GM19240 (cell line): ENCODE measurements around the gene ABCA1.

Experiments
- DNase-seq: peaks from one replicate; pipeline ENCODE4 v3.0.0; 2011; ENCODE audit warnings: low spot score; ENCODE audit not compliant: insufficient read length

ABCA1 gene

DNA sequence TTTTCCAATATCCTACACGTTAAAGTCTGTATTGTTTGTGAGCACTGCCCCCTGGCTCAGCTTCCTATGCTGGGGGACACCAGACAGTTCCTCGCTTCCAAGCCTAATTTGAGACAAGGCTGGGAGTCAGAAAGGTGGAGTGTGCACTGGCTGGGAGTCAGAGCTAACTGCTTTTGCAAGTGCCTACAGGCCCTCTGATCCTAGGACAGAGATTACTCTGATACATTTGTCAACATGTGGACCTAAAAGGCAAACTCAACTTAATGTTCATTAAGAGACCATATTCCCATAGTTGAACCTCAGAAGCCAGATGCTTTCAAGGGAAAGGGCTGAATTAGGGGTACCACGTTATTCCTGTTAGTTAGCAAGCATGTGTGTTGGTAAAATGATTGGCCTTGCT is 83.2 kb downstream of the ABCA1 start:
- no peak for DNase-seq

DNA sequence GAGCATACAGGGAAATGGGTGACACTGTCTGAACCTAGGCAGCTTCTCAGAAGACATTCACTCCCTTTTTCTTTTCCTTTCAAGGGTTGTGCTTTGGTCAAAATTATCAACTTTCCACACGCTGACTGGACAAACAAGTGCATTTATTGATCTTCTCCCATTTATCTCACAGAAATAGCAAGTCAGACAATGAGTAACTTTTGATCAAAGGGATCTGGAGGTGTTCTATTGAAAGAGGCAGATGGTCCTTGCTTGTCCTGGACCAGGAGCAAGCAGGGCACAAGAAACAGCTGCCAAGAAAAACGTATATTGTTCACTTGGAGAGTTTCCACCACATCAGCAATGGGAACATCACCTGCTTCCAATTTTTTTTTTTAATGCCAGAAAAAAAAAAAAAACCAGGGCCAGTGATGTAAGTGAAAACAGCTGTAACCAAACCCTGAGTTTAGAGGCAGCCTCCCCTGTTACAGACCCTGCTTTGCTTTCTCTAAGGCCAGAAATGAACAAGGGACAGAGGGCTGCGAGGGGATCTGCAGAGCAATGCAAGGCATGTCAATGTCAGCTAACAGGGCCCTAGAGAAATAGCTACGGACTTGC is 84.2 kb downstream of the ABCA1 start:
- DNase-seq: no peak

DNA sequence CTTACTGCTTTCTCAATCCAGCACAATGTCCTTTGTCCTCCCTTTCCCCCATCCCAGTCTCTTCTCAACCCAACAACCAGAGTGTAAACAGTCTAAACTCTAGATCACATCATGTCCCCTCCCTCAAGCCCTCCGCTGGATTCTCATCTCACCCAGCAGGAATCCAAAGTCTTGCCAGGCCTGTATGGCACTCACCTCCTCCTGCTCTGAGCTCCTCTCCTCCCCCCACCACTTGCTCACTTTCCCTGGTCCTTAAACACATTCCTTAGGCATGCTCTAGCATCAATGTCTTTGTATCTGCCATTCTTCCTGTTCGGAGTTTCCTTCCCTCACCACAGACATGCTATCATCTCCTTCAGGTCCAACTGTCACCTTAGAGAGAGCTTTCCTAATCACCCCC is 85.3 kb downstream of the ABCA1 start:
- no peak for DNase-seq

DNA sequence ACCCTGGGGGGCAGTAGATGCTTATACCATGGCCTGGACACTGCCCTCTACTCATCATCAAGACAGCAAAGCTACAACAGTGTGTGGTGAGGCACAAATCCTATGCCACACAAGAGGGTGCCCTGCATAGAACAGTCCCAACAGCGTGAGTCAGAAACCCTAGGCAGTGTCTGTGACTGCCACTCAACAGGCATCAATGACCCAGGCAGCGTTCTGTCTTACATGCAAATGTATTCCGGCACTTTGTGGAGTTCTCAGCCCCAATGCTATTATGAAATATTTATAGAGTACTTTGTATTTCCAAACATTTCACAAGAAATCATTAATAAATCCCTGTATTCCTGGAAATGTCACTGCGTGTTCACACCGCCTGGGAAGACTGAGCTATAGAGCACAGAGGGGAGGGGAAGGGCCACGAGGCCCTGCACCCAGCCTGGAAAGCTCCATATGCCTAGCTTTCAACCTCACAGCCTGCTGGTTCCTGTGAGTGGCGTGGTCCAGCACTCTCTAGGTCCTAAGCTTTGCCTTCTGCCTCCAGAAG is 86.3 kb downstream of the ABCA1 start:
- DNase-seq: no peak

DNA sequence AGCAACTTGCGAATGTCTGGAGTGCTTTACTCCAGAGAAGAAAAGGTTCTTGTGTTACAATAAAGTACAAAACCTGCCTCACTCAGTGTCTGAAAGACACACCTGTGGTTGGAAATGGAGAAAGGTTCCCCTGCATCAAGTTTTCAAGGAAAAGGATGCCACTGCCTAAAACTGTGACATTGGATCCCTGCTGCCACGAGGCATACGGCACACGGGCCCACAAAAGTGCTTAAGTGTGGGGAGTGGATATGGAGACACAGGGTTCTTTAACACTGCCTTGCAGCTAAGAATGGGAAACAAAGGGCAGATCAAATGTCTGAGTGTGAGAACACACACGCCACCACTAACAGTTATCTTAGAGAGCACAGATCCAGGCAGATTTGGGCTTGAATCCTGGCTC is 89.0 kb downstream of the ABCA1 start:
- DNase-seq: no peak

DNA sequence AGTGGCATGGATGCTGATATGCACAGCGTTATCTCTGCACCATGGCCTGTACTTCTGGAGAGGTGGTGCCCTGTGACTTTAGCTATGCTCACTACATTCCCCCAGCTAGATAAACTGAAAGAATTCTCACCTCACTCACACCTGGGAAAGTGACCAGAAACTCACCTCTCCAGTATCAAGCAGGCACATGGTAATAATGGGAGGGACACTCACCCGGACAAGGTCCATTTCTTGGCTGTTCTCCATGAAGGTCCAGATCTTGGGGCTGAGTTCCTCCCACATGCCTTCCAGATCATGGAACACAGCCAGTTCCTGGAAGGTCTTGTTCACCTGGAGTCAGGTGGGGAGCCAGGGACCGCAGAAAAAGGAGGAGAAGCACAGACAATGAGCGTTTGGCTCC is 91.2 kb downstream of the ABCA1 start:
- no peak for DNase-seq

DNA sequence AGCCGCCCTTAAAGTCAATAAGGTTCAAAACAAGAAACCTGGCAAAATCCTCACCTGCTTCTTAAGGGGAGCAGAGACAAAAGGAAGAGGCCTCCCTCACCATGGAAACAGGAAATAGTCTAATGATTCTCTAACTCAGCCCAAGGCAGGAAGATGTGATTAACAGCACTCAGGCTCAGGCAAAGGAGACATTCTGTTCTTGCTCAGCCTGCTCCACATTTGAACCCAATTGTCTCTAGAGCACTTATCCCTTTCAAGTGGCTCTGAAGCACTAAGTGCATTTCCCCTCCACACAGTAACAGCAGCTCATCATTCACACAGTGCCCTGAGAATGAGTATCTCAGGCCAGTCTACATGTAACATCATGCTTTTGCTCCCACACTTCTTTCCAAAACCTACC is 91.7 kb downstream of the ABCA1 start:
- DNase-seq: no peak

DNA sequence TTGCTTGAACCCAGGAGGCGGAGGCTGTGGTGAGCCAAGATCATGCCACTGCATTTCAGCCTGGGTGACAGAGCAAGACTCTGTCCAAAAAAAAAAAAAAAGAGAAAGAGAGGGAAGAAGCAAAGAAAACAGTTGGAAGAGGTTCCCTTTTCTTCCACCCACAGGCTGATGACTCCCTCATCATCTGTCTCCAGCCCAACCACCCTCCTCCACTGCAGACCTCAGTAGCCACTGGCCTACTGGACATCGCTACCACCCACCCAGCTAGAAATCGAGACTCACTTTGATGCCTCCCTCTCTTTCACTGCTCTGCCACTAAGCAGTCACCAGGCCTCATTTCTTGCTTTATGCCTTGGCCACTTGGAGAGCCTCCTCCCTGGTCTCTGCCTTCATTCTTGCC is 92.8 kb downstream of the ABCA1 start:
- DNase-seq: no peak

DNA sequence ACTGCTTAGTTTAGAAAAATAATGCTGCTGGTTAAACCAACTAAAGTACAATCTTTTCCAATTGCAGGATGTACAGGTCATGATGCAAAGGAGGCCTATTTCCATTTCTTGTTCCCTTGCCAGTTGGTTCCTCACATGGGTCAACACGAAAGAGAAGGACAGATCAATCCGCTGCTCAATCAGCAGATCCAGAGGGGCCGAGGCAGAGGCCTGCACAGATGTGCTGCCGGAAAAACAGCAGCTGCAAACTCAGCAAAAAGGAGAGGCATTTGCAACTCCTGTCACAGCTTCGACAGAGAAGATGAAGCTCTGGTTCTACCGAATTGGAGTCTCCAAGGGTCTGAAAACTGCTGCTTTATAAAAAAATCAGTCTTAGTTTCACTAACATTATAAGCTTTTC is 94.3 kb downstream of the ABCA1 start:
- DNase-seq: no peak

DNA sequence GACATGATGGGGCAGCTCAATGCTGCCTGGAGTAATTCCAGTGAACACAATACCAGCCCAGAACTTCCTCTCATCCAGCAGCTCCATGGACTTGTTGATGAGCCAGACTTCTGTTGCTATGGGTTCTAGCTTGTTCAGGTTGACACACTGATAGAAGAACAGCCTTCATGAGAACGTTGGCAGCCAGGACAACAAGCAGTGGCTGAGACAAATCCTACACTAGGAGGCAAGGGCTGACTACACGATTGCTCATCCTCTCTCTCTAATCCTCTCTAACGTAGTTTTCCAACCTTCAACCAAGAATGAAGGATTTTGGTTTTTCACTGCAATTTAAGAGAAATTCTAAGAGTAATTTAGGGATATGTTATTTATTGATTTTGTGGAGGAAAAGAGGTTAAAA is 96.3 kb downstream of the ABCA1 start:
- DNase-seq: no peak

DNA sequence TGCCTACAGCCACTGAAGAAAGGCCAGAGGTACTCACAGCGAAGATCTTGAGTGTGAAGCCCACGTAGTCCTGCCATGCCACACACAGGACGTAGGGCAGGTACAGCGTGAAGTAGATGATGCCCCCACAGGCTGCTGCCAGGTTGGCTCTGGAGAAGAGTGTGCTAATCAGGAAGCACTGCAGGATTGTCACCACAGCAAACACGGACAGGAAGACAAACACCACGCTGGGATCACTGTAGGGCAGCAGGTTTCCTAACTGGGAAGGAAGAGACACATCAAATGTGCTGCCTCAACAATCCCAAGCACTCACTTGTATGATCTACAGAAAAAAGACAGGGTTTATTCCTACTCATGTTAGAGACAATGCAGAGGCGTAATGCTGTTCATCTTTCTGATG is 101.0 kb downstream of the ABCA1 start:
- no peak for DNase-seq

DNA sequence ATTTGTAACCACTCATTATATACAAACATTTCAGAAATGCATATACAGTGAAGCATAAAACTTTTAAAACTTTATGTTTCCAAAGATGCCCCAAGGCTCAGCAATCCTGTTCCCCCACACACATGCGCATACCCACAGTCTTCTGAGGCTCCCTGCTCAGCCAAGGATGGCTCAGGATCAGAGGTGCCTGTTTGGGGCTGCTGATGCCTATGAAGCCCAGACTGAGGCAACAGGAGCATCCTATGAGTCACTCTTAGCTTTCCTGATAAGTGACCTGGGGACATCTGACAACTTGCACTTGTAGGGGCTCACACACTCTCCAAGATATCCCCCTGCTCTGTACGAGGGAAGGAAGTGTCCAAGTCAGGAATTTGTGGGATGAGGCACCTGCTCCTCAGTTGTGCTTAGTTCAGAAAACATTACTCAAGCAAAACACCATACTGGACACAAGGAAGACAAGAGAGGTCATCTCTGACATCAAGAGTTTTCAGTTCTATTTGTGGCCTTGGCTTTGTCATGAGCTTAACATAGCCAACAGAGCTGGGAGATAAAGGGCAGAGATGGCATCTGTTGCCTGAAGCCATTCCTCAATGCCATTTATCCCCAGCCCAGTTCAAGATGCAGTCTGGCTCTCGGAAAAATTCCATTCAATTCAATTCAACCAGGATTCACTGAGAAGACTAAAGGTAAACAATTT is 101.7 kb downstream of the ABCA1 start:
- DNase-seq: no peak

DNA sequence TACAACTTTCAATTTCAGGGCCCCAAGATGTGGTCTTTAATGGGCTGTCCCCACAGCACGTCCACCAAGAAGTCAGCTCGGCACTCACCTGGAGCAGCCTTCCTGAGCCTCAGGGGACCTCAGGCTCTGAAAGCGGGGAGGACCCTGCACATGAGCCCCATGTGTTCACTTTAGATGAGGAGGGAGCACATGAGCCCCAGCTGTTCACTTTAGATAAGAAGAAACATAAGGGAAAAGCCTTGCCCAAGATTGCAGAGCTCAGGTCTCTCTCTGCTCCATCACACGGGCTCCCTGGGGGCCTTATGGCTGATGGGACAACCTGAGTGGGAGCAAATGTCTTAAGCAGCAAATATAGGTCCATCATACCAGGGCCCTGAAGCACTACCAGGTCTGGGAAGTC is 107.6 kb downstream of the ABCA1 start:
- DNase-seq: no peak

DNA sequence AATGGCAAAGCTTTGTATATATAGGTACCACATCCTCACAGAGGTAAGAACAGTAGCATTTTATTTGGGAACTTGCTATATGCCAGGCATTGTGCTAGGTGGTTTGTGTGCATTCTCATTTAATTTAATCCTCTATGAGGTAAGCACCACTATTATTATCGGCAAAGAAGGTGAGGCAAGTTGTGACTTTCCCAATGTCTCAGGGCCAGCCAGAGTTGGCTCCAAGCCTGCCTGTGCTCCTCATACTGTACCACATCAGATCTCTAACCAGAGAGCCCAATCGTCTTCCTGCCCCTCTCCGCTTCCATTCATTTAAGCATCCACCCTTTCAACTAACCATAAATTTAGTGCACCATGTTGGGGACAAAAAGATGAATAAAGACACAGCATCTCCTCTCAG is 108.9 kb downstream of the ABCA1 start:
- no peak for DNase-seq

DNA sequence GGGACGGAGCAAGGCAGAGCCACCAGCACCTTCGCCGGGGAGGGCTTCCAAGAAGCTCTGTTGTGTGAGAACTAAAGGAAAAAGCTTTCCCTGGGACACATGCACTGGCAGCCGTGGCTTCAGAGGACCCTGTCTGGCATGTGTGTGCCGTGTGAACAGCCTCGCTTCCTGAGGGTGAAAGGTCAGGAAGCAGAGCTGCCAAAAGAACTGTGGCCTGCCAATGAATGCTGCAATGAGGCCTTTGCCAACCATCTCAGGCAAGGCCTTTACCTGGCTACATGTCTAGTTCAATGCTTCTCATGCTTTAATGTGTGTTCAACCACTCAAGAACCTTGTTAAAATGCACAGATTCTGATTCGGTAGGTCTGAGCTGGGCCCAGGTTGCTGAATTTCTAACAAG is 110.5 kb downstream of the ABCA1 start:
- no peak for DNase-seq

DNA sequence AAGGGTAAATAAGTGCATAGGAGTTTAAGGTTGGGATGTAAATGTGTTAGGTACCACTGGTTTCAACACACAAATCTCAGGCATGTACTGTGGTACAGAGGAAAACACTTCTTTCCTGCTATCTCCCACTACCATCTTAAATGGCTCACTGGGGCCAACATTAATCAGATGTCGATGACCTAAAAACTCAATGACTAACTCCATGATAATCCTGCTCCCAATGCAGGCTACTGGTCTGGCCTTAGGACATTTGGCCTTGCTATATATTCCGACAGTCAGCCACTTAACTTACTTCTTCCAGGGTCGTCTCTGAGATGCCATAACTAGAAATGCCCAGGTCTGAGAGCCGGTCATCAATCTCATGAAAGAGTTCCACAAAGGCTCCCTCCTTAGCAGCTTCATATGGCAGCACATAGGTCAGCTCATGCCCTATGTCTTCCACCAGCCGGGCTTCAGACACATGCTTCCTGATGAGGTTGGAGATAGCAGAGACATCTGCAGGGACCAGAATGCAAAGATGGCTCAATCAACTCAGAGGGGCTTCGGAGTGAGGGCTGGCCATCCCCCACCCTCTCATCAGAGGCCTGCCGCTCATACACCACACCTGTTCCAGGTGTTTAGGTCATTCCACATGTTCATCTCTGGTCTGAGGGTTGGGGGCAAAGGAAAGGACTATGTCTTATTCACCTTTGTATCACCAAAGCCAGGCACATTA is 111.9 kb downstream of the ABCA1 start:
- no peak for DNase-seq

DNA sequence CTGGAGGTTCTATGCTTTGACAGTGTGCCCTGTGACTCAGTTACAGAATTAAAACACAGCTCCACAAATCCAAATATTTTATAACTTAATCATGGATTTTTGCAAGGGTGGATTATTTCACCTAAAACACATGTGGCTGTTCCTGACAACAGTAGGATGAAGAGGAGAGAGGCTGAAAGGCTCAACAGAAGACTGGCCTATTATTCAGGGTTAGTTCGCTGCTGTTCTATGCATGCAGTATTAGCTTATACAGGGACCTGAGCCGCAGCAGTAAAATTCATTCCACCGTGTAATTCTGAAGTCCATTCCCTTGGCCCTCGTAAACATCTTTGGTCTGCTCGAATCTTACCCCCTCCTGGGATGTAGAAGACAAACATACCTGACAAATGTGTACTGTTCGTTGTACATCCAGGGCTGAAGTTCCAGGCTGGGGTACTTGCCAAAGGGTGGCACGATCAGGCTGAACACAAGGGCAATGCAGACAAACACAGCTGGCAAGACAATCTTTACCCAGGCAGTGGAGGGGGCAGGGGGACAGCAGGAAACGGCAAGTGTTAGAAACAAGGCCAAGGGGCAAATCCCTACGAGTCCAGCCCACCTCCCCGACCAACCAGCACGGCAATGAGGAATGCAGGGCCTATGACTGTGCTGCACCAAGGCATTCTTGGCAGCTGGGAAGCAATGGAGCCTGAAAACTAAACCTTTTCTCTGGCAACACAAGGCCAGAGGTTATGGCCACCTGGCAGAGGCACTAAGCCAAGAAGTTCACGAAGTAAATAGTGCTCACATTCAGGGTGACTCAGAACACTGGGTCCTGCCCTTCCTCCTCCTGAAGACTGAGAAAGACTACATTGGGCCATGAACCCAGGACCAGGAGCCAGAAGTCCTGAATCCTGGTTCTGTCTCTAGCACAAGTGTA is 117.3 kb downstream of the ABCA1 start:
- DNase-seq: no peak

DNA sequence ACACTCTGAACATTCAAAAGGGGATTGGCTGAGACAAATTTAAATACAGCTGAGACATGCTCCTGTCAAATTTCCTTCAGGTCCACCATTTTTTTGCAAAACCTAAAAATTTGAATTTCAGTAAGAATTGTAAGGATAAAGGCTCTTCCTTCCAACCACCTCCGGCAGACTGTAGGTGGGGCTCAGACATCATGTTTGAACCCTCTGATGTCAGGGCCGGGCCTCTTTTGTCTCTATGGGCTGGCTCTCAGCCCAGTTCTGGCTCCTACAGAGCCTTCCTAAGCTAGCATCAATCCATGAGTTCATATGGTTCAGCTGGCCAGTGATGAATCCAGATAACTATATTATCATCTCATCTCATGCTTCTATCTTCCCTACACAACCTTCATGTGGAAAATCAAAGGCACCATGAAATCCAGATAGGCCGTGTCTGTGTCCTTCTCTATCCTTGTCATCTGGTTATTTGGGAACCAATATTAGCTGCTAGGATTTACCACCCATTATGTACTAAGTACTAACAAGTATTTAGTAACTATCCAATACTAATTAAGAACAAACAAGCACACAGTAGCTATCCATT is 119.8 kb downstream of the ABCA1 start:
- no peak for DNase-seq

DNA sequence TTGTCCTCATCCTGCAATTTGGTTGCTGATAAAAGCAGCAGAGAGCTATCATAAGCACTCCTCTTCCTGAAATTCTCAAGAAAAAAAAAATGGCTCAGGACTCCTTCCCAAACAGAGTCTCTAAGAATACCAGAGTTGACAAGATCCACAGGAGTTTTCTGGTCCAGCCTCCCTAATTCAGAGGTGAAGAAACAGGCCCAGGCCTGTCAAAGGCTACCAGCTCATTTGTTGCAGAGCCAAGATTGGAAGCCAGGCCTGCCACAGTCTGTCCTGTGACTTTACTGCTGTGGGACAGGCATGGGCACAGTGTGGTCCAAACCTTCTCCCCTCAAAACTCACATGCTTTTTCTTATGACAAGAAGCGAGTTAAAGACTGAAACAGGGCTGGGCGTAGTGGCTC is 122.5 kb downstream of the ABCA1 start:
- no peak for DNase-seq

DNA sequence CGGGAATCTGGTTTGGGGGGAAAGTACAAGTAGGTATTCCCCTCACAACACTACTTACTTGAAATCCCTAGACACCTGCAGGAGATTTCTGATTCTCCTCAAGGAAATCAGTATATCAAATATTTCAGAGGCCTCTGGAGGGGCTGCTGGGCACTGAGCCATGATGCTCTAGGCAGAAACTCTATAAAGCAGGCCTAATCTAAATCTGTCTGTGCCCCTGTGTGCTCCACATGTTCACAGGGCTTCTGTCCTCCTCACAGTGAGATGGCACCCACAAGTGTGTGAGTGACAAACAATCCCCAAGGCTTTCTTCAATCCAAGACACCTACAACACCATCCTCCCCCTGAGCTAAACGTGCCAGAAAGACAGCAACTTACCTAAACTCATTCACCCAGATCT is 125.0 kb downstream of the ABCA1 start:
- DNase-seq: no peak

DNA sequence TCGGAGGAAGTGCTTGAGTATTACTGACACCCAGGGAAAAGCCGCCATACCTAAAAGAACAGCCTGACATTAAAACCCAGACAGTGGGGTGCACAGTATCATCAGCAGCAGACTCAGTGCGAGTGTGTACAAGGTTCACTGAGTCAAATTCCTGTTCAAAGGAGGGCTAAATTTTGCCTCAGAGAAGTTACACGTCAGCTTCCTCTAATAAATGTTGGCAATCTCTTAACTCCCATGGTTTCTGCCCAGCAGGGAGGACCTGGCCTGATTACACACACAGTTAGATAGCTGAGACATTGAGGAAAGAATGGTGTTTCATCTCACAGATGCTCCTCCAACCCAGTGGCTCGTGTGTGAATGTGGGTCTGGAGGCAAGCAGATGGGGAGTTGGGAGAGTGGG is 125.8 kb downstream of the ABCA1 start:
- DNase-seq: no peak
